ENCODE measurements around the gene SEMA3B. TPM values are rescaled to one million over a fixed set of nuclear protein-coding genes. Genes with fewer than 3 reads are reported as not detected.

The SEMA3B gene
- total RNA-seq, 1 donor from 2014 or later, result 2.3 TPM

DNA sequence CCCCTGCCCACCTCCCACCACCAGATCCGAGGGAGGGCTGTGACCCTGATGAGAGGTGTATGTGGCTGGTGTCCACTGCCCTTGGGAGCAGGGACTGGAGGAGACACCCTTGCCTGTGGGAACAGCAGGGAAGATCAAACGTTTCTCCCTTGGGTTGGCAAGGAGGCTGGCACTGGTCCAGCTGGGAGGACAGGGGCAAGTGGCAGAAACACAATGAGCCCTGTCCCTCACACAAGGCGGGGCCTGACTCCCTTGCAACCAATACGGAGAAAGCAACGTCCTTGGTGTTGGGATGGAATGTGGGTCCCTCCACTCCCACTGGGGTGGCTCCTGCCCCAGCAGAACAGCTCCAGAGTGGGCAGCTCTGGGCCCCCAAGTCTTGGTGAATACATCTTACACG lies 48.4 kb downstream of the SEMA3B start:
- DNase-seq, result no peak

GRCh38 chr3:50318163-50318562 lies 49.2 kb downstream of the SEMA3B start:
- DNase-seq, result no peak

GRCh38 chr3:50318615-50319014 lies 49.7 kb downstream of the SEMA3B start:
- DNase-seq, result no peak

DNA sequence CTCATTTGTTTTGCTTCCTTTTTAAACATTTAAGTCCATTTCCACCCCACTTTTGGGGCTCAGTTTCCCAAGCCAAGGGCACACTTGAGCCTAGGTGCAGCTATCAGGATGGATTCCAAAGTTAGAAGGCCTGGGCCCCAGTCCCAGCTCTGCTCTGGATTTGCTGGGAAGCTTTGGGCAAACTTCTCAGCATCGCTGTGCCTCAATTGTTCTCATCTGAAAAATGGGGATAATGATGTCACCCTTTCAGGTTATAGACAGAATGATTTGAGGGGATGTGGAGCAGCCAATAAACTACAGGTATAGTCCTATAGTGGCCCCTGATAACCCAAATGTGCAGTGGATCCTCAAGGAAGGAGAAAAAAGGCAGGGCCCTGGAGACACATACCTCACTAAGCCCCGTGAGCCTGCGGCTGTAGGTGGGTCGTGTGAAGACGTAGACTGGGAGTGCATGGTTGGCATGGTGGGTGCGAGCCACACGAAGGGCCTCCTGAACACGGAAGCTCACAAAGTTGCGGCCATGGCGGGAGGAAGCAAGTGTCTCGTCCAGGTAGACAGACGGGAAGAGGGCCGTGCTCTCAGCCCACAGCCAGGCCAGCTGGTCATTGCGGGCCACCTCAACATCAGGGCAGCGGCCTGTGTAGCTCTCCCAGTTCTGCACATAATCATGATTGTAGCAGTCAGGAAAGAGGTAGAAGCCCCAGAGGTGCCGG lies 50.4 kb downstream of the SEMA3B start:
- no peak for DNase-seq

DNA sequence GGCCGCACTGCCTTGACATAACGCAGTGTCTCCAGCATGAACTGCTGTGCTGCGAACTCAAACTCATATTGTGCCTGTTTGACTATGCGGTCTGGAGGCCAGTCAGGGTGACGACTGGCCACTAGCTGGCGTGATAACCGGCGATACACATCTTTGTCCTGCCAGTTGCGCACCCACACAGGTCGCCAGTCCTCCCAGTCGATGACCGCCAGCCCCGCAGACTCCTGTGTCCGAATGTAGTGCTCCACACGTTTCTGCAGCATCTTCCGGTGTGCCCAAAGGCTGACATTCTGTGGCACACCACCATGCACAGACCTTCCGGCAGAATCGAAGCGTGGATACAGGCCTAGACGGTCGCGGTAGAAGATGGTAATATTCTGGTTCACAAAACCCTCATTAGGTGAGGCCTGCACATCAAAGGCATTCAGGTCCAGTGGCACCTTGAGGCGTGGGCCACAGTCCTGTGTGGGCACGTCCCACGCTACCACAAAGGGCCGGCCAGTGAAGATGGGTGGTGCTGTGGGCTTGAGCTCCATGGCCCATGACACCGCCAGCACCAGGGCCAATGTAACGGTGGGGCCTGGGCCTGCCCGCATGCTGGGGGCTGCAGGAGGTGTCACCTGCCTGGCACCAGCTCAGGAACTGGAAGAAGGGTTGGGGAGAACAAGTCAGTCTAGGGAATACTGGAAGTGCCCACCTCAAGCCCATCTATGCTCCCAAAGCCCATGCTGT lies 51.1 kb downstream of the SEMA3B start:
- DNase-seq, result no peak

DNA sequence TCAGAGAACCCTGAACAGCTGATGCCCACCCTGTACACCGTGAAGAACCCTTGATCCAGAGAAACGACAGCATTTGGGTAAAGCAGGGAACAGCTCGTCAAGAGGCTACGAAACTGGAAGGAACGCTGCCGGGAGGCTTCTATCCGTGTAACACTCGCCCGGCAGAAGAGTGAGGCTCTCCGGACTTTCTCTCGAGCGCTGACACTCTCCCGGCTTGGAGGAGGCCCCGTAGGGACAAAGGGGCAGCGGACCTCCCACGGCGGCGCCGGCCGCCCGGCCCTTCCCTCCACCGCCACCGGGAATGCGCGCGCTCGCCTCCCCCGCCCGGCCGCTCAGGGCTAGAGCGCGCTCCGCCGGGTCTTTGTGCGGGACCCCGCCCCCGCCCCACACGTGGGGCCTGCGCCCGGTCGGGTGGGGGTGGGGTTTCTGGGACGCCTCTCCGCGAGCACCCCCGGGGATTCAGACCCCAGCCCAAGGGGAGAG lies 51.9 kb downstream of the SEMA3B start:
- peak; percentile 81 for DNase-seq

DNA sequence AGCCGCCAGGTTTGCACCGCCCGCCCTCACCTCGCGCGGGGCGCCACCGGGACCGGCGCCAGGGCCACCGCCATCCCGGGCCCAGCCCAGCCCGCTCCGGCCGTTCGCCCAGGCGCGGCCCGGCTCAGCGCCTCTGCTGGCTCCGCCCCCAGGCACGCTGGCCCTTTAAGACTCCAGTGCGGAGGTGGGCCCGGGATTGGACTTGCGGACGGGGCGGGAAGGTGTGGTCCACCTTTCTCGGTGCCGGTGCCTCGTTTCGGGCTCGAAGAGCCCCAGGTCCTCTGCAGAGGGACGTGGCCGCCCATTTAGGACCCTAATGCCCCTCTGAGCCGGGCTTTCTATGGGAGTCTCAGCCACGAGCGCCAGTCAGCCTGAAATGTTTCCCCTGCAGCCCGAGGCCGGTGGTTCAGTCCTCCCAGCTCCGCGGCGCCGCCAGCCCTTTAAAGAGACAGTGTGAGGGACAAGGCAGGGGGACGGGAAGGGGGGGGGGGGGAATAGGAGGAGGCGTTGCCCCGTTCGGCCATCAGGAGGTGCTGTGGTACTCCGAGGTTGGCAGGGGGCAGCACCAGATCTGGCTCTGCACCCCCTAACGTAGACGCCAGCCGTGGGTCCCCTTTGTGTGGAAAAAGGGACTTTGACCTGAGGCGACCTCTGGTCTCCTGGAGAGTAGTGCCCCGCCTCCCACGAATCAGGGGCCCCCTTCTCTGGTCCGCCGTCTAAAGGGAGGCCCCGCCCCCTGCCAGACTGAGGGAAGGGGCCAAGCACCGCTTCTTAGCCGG lies 52.6 kb downstream of the SEMA3B start:
- peak; percentile 86 for DNase-seq

GRCh38 chr3:50322115-50322385 lies 53.1 kb downstream of the SEMA3B start:
- DNase-seq, result no peak

GRCh38 chr3:50322386-50323091 lies 53.6 kb downstream of the SEMA3B start, which contains the start of gene HYAL2:
Gene HYAL2 (minus strand): TSS chr3:50322745. CDS start chr3:50320489, 2,256 bp downstream.
- no peak for DNase-seq

- no peak for DNase-seq
Measured at GRCh38 chr3:50323092-50323600, 54.2 kb downstream of the SEMA3B start.

DNA sequence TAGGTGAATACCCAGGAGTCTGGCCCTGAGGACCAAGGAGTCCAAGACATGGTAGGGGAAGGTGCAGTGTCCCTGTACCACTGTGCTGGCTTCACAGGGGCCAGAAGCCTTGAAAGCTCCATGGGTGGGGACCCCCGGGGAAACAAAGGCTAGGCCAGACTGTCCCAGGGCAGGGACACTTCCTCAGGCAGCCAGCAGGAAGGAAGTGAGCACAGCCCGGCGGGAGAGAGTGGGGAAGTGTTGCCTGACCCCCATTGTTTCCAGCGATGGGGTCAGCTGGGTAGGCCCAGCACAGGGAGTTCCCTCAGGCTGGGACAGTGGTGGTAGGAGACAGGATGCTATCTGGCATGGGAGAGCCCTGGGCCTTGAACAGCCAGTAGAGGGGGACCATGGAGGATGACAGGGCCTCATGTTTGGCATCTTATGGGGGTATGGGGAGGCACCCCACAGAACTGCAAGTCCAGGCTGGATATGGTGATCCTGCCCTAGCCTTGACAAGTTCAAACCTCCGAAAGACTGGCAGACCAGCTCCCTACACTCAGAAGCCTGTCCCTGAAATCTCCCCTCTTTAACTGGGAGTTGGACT lies 54.8 kb downstream of the SEMA3B start:
- no peak for DNase-seq

- peak; percentile 33 for DNase-seq
Measured at GRCh38 chr3:50324351-50325112, 55.6 kb downstream of the SEMA3B start.

DNA sequence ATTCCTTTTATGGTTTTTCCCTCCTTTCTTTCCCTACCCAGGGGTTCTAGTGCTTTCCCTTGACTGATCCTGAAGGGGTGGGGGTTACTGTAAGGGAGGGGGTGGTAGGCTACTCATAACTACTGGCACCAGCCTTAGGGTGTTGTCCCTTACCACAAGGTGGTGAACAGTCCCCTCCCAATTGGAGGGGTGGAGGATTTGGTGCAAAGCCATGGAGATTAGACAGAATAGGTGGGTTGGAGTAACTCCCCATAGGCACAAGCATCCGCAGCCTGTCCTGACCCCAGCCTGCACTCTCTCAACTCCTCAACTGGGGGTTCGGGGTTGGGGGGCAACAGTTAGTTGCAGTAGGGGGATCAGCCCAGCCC lies 56.1 kb downstream of the SEMA3B start:
- DNase-seq, result no peak

GRCh38 chr3:50325497-50326181 lies 56.7 kb downstream of the SEMA3B start:
- DNase-seq, result no peak

DNA sequence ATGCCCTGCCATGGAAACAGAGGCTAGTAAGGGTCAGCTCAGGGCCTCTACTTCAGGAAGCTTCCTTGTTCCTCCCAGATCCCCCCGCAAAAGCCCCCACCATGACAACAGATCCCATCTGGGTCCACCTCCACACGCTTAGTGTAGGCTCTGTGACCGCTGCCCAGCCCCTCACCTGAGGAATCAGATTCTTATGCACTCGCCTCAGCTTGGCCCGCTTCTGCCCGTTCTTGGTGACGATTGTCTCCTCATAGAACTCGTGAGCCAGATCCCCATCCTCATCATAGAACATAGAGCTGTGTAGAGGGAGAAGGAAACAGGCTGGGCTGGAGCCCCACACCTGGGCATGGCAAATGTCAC lies 57.2 kb downstream of the SEMA3B start:
- no peak for DNase-seq

- DNase-seq, result no peak
Measured at GRCh38 chr3:50327129-50327528, 58.2 kb downstream of the SEMA3B start.

Data from occipital lobe (tissue), 2 donors.